ENCODE measurements around the gene DDX10. TPM values are rescaled to one million over a fixed set of nuclear protein-coding genes. Genes with fewer than 3 reads are reported as not detected.

The DDX10 gene
- polyA plus RNA-seq, 1 of the 3 experiments (the other 2 are of a cell fraction), result 35.8 TPM

GRCh38 chr11:108804511-108804910, 139.6 kb downstream of the DDX10 start:
- 93% methylated on average over 2 of the region's 2 CpGs for WGBS (ENCODE audit: low lambda C conversion rate)
- POLR2A ChIA-PET, result no interaction called here
- CTCF ChIA-PET, result interaction anchor here (2.0 kb wide), 1 partner anchor 16 kb away, joined by 6 read pairs; no protein-coding TSS in a partner anchor
- TF ChIP-seq USF1 (IDR thresholded peaks at IDR 0.05; ENCODE audit: borderline replicate concordance, low read depth), result no peak
- no peak for TF ChIP-seq TEAD4 (IDR thresholded peaks at IDR 0.05; ENCODE audit: borderline replicate concordance, insufficient read depth)
- TF ChIP-seq FOXJ3 (CRISPR knock-in tag; IDR thresholded peaks at IDR 0.05), result no peak
- TF ChIP-seq CTCF (IDR thresholded peaks at IDR 0.05), result no peak
- no peak for TF ChIP-seq SMC3 (IDR thresholded peaks at IDR 0.05; ENCODE audit: low read depth, low read length)
- TF ChIP-seq PBX3 (IDR thresholded peaks at IDR 0.05), result no peak
- no peak for TF ChIP-seq FOXM1 (IDR thresholded peaks at IDR 0.05; ENCODE audit: low read depth)
- no peak for TF ChIP-seq GABPA (IDR thresholded peaks at IDR 0.05; ENCODE audit: low read depth)
- no peak for TF ChIP-seq ZBTB33 (IDR thresholded peaks at IDR 0.05; ENCODE audit: borderline replicate concordance, low read depth)
- no peak for TF ChIP-seq MXI1 (IDR thresholded peaks at IDR 0.05; ENCODE audit: low read depth, low read length)
- no peak for TF ChIP-seq NRF1 (IDR thresholded peaks at IDR 0.05; ENCODE audit: low read depth, low read length)
- TF ChIP-seq EP300 (IDR thresholded peaks at IDR 0.05; ENCODE audit: borderline replicate concordance in 1 of 2, low read depth in 1 of 2, low read length in 1 of 2), result no peak
- TF ChIP-seq MEF2A (IDR thresholded peaks at IDR 0.05; ENCODE audit: borderline replicate concordance, low read depth), result no peak
- TF ChIP-seq RCOR1 (IDR thresholded peaks at IDR 0.05; ENCODE audit: low read length), result no peak
- TF ChIP-seq FOSL2 (IDR thresholded peaks at IDR 0.05; ENCODE audit: borderline replicate concordance, low read depth), result no peak
- TF ChIP-seq MAX (IDR thresholded peaks at IDR 0.05; ENCODE audit: low read depth), result no peak
- Histone ChIP-seq H3K9me2 (no peaks in the 10 kb centered on the region), H3K4me3 (ENCODE audit: low read depth in 2 of 2, low read length in 1 of 2) (no peak overlapping the region), H3K4me2 (no peak overlapping the region), H3K27me3 (ENCODE audit: insufficient read depth) (no peaks in the 10 kb centered on the region), H3K36me3 (replicated peaks in 1 of 2; ENCODE audit: control insufficient read depth in 1 of 2, insufficient read depth in 2 of 2, low read length in 1 of 2) (no peaks in the 10 kb centered on the region), H3K9ac (no peak overlapping the region; the same call in 1 of the 2 replicates), H2AFZ (ENCODE audit: low read depth) (no peak overlapping the region), H3K9me3 (no peaks in the 10 kb centered on the region), H4K20me1 (ENCODE audit: insufficient read depth) (no peaks in the 10 kb centered on the region), H3K79me2 (ENCODE audit: insufficient read depth) (peaks cover 10% of the 10 kb centered on the region; the same call in 1 of the 2 replicates), H3K27ac (ENCODE audit: low read depth in 2 of 2, low read length in 1 of 2) (no peak overlapping the region), H3F3A (replicated peaks; ENCODE audit: insufficient read depth) (no peaks in the 10 kb centered on the region), H3K4me1 (ENCODE audit: control insufficient read depth in 1 of 2, insufficient read depth in 2 of 2, low read depth in 1 of 2, low read length in 1 of 2) (peaks cover 0 to 8% of the 10 kb centered on the region in 2 experiments; a peak in 2 of 4 replicates)
- no peak for DNase-seq

Measured in SK-N-SH (cell line).